ENCODE measurements around the gene NAAA.
"Not testable (repeated sequence)": the region's sequence is repeated elsewhere in the genome, so short reads cannot be mapped to it uniquely, and the experiment has no call there.

The NAAA gene

DNA sequence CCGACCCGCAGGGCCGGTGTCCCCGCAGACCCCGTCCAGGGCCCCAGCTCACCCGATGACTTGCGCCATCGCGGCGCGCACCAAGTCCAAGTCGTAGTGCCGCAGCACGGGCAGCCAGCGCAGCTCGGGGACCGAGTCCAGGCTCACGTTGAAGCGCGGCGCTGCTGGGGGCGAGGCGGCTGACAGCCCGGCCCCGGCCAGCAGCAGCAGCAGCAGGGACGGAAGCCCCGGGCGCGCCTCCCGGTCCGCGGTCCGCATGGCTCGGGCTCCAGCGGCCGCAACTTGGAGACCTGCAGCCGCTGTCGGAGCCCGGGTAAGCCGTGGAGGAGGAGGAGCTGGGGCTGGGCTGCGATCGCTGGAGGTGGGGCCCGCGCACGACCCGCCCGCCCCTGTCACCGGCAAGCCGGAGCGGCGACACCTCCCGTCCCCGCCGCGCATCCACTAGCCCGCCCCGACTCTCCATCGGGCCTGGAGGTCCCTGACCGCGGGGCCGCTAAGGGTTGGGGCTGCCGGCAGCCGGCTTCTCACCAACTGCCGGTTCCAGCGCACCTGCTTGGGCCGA lies at the start of gene NAAA:
NAAA (minus strand) TSS at position 322 of the 562 bp plus-strand sequence; CDS start at position 258, 64 bp downstream.
- peak; percentile 89 for DNase-seq
- Mint-ChIP-seq H3K9me3 (no peaks in the 10 kb centered on the region), H3K4me3 (peak within 1 kb of the TSS; percentile 95), H3K27ac (peak within 1 kb of the TSS; percentile 98), H3K27me3 (no peaks in the 10 kb centered on the region), H3K4me1 (ENCODE audit: low read depth) (peaks cover 28% of the 10 kb centered on the region), H3K36me3 (ENCODE audit: low read depth) (peaks cover 52% of the 10 kb centered on the region)

DNA sequence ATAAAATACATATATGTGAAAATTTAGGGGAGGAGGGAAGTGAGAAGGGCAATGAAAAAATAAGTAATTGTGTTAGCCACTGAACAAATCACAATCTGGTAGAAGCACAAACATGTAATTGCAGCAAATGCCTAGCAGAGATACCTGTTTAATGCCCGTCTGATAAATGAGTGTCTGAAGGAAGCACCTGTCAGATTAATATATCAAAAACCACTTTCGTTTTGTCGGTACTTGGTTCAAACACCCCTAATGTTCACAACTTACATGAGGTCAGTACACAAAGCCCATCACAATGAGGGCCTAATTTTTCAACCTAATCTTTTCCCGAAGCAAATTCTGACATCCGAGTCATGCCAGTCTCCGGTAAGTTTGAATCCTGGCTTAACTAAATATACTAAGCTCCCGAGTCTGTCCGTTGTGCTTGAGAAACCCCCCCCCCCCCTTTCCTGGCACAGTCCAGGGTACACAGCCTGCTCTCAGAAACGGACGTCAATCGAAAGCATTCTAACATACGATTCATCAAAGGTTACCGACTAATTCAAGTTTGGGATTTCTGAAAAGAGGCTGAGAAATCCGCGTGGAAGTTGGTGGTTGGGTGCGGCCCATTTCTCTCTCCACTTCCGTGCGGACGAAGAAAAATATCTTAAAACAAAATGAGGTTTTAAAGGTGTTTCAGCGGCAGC lies 49.2 kb upstream of the NAAA start:
- Mint-ChIP-seq H3K36me3 (ENCODE audit: low read depth) (peaks cover 38% of the 10 kb centered on the region), H3K4me1 (ENCODE audit: low read depth) (peaks cover 30% of the 10 kb centered on the region), H3K9me3 (no peaks in the 10 kb centered on the region), H3K4me3 (peak overlapping the region; percentile 92), H3K27me3 (no peaks in the 10 kb centered on the region), H3K27ac (peak overlapping the region; percentile 92)
- DNase-seq = no peak

DNA sequence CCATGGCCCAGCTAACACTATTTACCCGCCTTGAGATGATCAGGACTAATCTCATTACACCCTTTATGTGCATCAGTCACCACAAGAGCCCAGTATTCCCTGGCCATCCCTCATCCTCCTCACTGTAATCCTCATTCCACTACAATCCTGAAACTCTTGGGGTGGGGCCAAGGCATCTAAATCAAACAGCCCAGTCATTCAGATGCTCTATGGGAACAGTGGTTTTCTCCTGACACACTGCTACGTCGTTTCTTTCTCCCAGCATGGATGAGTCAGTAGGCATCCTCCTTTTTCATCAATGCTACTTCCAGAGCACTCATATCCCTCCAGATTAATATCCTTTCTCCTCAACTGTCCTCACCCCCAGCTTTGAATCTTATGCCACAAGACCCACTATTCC lies 44.3 kb upstream of the NAAA start:
- Mint-ChIP-seq H3K36me3 (ENCODE audit: low read depth) (peaks cover 56% of the 10 kb centered on the region), H3K27ac (no peak overlapping the region), H3K27me3 (no peaks in the 10 kb centered on the region), H3K9me3 (no peaks in the 10 kb centered on the region), H3K4me1 (ENCODE audit: low read depth) (peaks cover 26% of the 10 kb centered on the region), H3K4me3 (no peak overlapping the region)
- DNase-seq = no peak

DNA sequence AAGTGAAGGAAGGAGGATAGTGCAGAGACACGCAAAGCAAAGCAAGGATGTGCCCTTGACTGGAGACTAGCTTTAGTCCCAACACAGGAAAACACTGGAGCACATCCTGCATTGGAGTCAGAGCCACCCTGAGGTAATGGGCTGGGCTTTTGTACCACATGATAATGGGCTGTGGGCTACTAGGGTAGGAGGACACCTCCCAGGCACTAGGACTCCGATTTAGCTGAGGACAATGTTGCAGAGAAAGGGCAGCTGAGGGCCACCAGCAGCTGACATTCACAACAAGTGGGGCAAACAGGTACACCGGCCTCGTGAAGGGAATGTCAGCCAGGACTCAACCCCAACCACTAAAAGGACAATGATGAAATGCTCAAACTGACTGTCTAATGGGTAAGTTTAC lies 39.8 kb upstream of the NAAA start:
- peaks cover 62% of the 10 kb centered on the region for H3K36me3 Mint-ChIP-seq (ENCODE audit: low read depth)
- no peaks in the 10 kb centered on the region for H3K27me3 Mint-ChIP-seq
- peaks cover 3% of the 10 kb centered on the region for H3K4me1 Mint-ChIP-seq (ENCODE audit: low read depth)
- no peak overlapping the region for H3K4me3 Mint-ChIP-seq
- no peak for DNase-seq
- no peaks in the 10 kb centered on the region for H3K9me3 Mint-ChIP-seq
- H3K27ac Mint-ChIP-seq = peak overlapping the region; percentile 33

DNA sequence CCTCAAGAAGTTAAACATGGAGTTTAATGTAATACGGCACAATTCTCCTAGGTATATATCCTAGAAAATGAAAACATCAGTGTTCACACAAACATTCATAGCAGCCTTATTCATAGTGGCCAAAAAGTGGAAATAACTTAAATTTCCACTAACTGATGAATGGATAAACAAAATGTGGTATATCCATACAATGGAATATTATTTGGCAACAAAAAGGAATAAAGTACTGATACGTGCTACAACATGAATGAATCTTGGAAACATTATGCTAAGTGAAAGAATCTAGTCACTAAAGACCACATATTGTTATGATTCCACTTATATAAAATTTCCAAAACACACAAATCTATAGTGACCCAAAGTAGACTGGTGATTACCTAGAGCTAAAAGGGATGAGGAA lies 35.4 kb upstream of the NAAA start:
- Mint-ChIP-seq H3K27me3 (no peaks in the 10 kb centered on the region), H3K36me3 (ENCODE audit: low read depth) (peaks cover 87% of the 10 kb centered on the region), H3K4me1 (ENCODE audit: low read depth) (no peaks in the 10 kb centered on the region), H3K27ac (no peak overlapping the region), H3K9me3 (no peaks in the 10 kb centered on the region), H3K4me3 (no peak overlapping the region)
- DNase-seq = no peak

DNA sequence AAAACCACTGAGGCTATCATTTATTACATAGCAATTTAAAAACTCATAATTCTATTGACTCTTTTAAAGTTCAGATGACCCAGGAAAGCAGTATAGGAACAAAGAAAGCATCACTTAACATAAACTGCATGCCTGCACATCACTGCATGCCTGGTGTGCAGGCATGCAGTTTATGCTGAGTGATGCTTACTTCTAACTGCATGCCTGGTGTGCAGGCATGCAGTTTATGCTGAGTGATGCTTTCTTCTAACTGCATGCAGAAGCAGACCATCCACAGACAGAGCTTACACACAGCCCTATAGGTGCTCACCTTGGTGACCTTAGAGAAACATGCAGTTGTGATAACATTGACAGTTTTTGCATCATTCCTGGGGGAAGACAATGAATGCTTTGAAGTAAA lies 33.0 kb upstream of the NAAA start:
- Mint-ChIP-seq H3K9me3 (no peaks in the 10 kb centered on the region), H3K4me1 (ENCODE audit: low read depth) (no peaks in the 10 kb centered on the region), H3K4me3 (no peak overlapping the region), H3K27me3 (no peaks in the 10 kb centered on the region), H3K27ac (no peak overlapping the region), H3K36me3 (ENCODE audit: low read depth) (peaks cover 93% of the 10 kb centered on the region)
- DNase-seq = no peak

DNA sequence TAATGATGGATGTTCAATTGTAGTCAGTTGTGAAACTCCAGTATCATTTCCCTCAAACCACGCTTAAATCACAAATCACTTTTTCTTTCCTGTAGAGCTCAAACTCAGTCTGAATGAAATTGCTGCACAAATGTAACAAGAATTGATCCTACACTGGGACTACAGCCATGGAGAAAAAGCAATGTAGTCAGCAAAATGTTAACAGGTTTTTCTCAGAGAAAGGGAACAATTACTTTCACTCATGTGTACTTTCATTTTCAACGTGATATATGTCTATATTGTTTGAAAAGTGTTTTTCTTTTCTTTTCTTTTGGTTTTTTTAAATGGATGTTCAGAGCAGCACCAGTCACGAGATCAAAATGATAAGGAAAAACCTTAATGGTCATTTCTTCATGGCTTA lies 27.3 kb upstream of the NAAA start:
- Mint-ChIP-seq H3K4me3 (no peak overlapping the region), H3K27ac (peak overlapping the region; percentile 19), H3K27me3 (no peaks in the 10 kb centered on the region), H3K36me3 (ENCODE audit: low read depth) (peaks cover 99% of the 10 kb centered on the region), H3K9me3 (peaks cover 6% of the 10 kb centered on the region), H3K4me1 (ENCODE audit: low read depth) (no peaks in the 10 kb centered on the region)
- DNase-seq = no peak

DNA sequence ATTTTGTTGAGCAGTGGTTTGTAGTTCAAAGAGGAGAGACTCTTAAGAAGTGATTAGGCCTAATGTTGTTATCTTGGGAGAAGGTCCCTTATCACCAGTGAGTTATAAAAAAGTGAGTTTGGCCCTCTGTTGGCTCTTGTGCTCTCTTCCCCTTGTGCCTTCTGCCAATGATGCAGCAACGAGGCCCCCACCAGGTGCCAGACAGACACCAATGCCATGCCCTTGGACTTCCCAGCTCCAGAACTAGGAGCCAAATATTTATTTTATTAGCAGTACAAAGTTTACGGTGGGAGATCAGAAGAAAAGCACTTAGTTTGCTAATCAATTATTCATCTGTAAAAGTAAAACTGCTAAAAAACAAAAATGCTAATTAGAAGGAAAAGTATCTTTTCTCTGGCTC lies 22.7 kb upstream of the NAAA start:
- Mint-ChIP-seq H3K4me3 (no peak overlapping the region), H3K27me3 (no peaks in the 10 kb centered on the region), H3K9me3 (peaks cover 6% of the 10 kb centered on the region), H3K4me1 (ENCODE audit: low read depth) (no peaks in the 10 kb centered on the region), H3K36me3 (ENCODE audit: low read depth) (peaks cover 98% of the 10 kb centered on the region), H3K27ac (no peak overlapping the region)
- no peak for DNase-seq

DNA sequence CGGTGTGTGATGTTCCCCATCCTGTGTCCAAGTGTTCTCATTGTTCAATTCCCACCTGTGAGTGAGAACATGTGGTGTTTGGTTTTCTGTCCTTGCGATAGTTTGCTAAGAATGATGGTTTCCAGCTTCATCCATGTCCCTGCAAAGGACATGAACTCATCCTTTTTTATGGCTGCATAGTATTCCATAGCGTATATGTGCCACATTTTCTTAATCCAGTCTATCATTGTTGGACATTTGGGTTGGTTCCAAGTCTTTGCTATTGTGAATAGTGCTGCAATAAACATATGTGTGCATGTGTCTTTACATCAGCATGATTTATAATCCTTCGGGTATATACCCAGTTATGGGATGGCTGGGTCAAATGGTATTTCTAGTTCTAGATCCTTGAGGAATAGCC lies 21.3 kb upstream of the NAAA start:
- H3K27ac Mint-ChIP-seq = not testable (repeated sequence)
- H3K36me3 Mint-ChIP-seq (ENCODE audit: low read depth) = peaks cover 98% of the 10 kb centered on the region

DNA sequence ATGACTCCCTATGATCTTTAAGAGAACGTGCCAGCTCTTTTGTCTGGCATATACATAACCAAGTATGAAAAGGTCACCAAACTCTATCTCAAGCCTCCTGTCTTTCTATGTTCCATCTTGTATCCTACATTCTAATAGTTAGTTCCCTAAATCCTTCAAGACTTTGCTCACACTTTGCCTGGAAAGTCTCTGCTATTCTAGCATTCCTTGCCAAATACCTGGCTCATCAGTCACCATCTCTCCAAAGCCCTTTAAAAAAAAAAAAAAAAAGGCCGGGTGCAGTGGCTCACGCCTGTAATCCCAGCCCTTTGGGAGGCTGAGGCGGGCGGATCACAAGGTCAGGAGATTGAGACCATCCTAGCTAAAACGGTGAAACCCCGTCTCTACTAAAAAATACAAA lies 17.7 kb upstream of the NAAA start:
- not testable (repeated sequence) for H3K27me3 Mint-ChIP-seq

More for the DNA sequence above, 21.3 kb upstream of the NAAA start:
- H3K27me3 Mint-ChIP-seq; H3K4me3 Mint-ChIP-seq; H3K9me3 Mint-ChIP-seq; H3K4me1 Mint-ChIP-seq (ENCODE audit: low read depth); DNase-seq: not testable (repeated sequence)

DNA sequence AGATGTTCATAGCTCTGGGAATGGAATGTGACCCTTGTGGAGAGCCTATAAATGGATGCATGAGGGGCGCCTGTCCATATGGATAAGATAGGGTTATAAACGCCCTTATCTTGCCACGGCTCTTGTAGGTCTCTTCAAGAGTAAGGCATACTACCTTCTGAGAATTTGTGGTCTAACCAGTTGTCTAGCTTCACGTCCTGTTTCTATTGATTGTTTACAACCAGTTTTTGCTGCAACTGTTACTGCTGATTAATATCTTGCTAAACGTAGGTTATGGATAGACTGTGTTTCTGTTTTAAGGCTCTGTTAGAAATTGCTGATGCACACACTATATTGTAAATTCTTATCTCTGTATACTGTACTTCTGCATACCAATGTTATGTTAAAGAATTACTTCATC lies 14.0 kb upstream of the NAAA start:
- H3K27ac Mint-ChIP-seq = peak overlapping the region; percentile 32
- not testable (repeated sequence) for DNase-seq; H3K4me3 Mint-ChIP-seq; H3K27me3 Mint-ChIP-seq; H3K4me1 Mint-ChIP-seq (ENCODE audit: low read depth); H3K9me3 Mint-ChIP-seq
- peaks cover 97% of the 10 kb centered on the region for H3K36me3 Mint-ChIP-seq (ENCODE audit: low read depth)

More for the DNA sequence above, 17.7 kb upstream of the NAAA start:
- DNase-seq; H3K4me3 Mint-ChIP-seq; H3K4me1 Mint-ChIP-seq (ENCODE audit: low read depth); H3K9me3 Mint-ChIP-seq; H3K27ac Mint-ChIP-seq: not testable (repeated sequence)
- H3K36me3 Mint-ChIP-seq (ENCODE audit: low read depth) = peaks cover 98% of the 10 kb centered on the region

DNA sequence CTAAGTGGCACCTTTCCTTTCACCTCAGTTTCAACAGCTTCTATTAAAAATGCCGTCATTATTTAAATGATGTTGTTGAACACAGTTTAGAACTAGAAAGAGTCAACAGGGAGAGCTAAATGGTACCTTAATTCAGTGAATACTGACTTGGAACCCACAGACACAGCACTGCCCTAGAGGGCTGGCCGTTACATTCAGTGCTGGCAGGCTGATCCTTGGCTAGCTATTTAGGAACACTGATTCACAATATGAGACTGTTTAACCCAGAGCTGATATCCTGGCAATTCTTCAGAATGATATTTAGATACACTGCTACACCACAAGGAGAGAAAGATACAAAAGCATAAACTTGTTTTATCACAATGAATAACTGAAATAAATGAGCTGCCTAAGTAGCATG lies 12.7 kb upstream of the NAAA start:
- Mint-ChIP-seq H3K4me3 (no peak overlapping the region), H3K4me1 (ENCODE audit: low read depth) (no peaks in the 10 kb centered on the region), H3K27me3 (no peaks in the 10 kb centered on the region), H3K27ac (peak overlapping the region; percentile 9), H3K36me3 (ENCODE audit: low read depth) (peaks cover 98% of the 10 kb centered on the region), H3K9me3 (no peaks in the 10 kb centered on the region)
- no peak for DNase-seq

DNA sequence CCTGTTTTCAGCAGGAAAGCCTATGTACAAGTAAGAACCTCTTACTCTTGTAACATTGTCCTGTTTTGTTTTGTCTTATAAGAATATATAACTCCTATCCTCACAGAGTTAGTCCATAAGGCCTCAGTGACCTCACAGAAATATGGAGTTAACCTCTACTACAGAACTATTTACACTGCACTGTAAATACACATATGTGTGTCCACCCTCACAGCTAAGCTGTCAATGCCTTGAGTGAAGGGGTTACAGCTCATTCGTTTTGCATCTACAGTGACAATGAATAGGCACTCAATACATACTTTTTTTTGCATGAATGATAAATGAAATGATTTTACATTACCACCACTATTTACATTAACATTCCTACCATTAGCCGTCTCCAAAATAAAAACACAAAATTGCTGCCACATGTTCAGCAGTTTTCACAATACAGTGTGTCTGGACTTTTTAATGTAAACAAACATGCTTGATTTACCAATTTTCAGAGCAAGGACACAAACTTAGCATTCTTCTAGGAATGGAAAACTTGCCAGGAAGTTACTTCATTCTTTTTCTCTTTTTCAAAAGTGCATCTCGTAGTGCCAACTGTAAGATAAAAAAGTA lies 9.5 kb upstream of the NAAA start:
- no peaks in the 10 kb centered on the region for H3K27me3 Mint-ChIP-seq
- no peak overlapping the region for H3K4me3 Mint-ChIP-seq
- no peaks in the 10 kb centered on the region for H3K9me3 Mint-ChIP-seq
- H3K27ac Mint-ChIP-seq = no peak overlapping the region
- no peaks in the 10 kb centered on the region for H3K4me1 Mint-ChIP-seq (ENCODE audit: low read depth)
- peaks cover 90% of the 10 kb centered on the region for H3K36me3 Mint-ChIP-seq (ENCODE audit: low read depth)
- DNase-seq = no peak

DNA sequence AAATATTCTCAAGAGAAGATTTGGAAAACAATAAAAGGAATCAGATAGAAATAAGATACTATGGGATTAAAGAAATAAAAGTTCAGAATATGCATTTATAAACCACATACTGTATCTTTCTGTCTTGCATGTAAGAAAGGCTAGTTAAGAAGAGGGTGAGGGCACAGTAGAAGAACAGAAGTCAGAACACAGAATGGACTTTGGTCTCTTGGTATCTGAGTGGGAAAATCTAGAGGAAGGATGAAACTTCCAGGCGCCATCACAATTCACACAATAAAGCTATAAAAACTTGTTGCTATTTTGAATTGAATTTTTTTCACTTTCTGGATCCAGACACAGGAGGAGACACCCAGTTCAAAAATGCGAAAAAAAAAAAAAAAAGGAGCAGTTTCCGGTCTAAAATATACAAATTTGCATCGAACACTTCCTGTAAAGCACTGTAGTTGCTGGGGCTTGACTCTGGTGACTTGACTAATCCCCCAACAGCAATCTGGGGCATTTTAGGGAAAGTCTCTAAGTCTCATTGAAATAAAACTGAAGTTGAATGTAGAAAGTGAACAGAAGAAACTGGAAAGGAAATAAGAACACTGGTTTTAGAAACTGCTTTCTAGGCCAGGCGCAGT lies 8.1 kb upstream of the NAAA start:
- no peaks in the 10 kb centered on the region for H3K27me3 Mint-ChIP-seq
- peaks cover 81% of the 10 kb centered on the region for H3K36me3 Mint-ChIP-seq (ENCODE audit: low read depth)
- DNase-seq = no peak
- H3K4me1 Mint-ChIP-seq (ENCODE audit: low read depth) = no peaks in the 10 kb centered on the region
- H3K9me3 Mint-ChIP-seq = no peaks in the 10 kb centered on the region
- no peak overlapping the region for H3K4me3 Mint-ChIP-seq
- peak overlapping the region; percentile 27 for H3K27ac Mint-ChIP-seq

Data from activated T-cell treated with anti-CD3 and anti-CD28 coated beads, Interleukin-2, amount 50 U/mL, for 24 hours (primary cell).